C4-2B (cell line): ENCODE data around the gene DDIT3.

Experiments
- CTCF ChIP-seq: fragments of 450-650 bp; conservative IDR thresholded peaks from 2 replicates; pipeline ENCODE4 v1.5.1; 2017; ENCODE audit warnings: mild to moderate bottlenecking
- ZFX ChIP-seq: fragments of 450-650 bp; IDR thresholded peaks from 2 replicates; pipeline ENCODE4 v1.6.1; 2017

GRCh38 chr12:57518920-57519795 is 1.2 kb downstream of the DDIT3 start:
- no peak for TF ChIP-seq CTCF
- no peak for TF ChIP-seq ZFX
